Kidney (tissue), 14 donors: ENCODE measurements around the gene CAPZB. TPM values are rescaled to one million over a fixed set of nuclear protein-coding genes. Genes with fewer than 3 reads are reported as not detected.

Source experiments
- DNase-seq, 5 donors: peaks; one replicate each; pipeline ENCODE4 v3.0.0-alpha.2; 2013 to 2020
- FAIRE-seq: peaks from 2 replicates; lab custom pipeline; 2012; peaks lifted over from hg19 to GRCh38; lab: Jason Lieb, UNC
- H3K27ac ChIP-seq, 2 donors: one replicate each; pipeline ENCODE4 v1.7.0; 2013; ENCODE audit warnings: low read depth in 2 of 2, low read length in 2 of 2, inconsistent platforms in 1 of 2
- H3K27me3 ChIP-seq: one replicate; pipeline ENCODE4 v1.7.1; 2013; ENCODE audit warnings: low read length, inconsistent platforms; ENCODE audit not compliant: control insufficient read depth, insufficient read depth
- H3K36me3 ChIP-seq, 3 donors: one replicate each; pipeline versions ENCODE4 v1.7.0 to v1.7.1; 2013; ENCODE audit warnings: low read length in 3 of 3, control low read depth in 1 of 3, inconsistent platforms in 1 of 3; ENCODE audit not compliant: insufficient read depth in 3 of 3, control insufficient read depth in 2 of 3
- H3K4me1 ChIP-seq, 3 donors: one replicate each; pipeline versions ENCODE4 v1.7.0 to v1.7.1; 2013; ENCODE audit warnings: low read length in 3 of 3, inconsistent platforms in 1 of 3, low read depth in 1 of 3; ENCODE audit not compliant: control insufficient read depth in 2 of 3, insufficient read depth in 2 of 3
- H3K4me3 ChIP-seq, 3 donors: one replicate each; pipeline versions ENCODE4 v1.7.0 to v1.8.1; 2013; ENCODE audit warnings: low read length in 3 of 3, control low read depth in 1 of 3, inconsistent platforms in 1 of 3
- H3K9ac ChIP-seq, 3 donors: one replicate each; pipeline versions ENCODE4 v1.7.0 to v1.7.1; 2013; ENCODE audit warnings: low read length in 3 of 3, control low read depth in 1 of 3, inconsistent platforms in 1 of 3
- H3K9me3 ChIP-seq, 3 donors: one replicate each; pipeline versions ENCODE4 v1.7.0 to v1.7.1; 2013; ENCODE audit warnings: low read length in 3 of 3, control low read depth in 1 of 3, inconsistent platforms in 1 of 3; ENCODE audit not compliant: control insufficient read depth in 2 of 3, insufficient read depth in 1 of 3
- intact Hi-C: fragments of 100-400 bp; cut with DNase I; formaldehyde crosslinking; loops from one replicate; pipeline ENCODE4 v1.11.1; 2022
- polyA plus RNA-seq: library from polyadenylated mRNA; stranded (reverse); fragments of 350-450 nt; fragmentation: Illumina TruSeq; extraction: RNeasy Lipid Tissue Mini Kit (QIAGEN cat#74804); gene quantifications from one replicate; pipeline ENCODE4 v1.2.3, GENCODE V29; 2014; ENCODE audit warnings: low read depth, low replicate concordance; ENCODE audit not compliant: insufficient read depth
- total RNA-seq: library from RNA; stranded (reverse); fragmentation: NEBNext Ultra II Directional; extraction: Animal tissue kit (Norgen Biotek cat#: 25700); gene quantifications from one replicate; pipeline ENCODE4 v1.2.1, GENCODE V29; 2021
- TF ChIP-seq, protein P1 (sequence below): IDR thresholded peaks from 3 replicates; pipeline ENCODE4 v1.5.1; 2012; ENCODE audit warnings: mild to moderate bottlenecking, moderate library complexity, borderline replicate concordance; ENCODE audit not compliant: insufficient read depth; ENCODE audit errors: extremely low read depth
- donor health status: control.
- donor health status: control.
- donor health status: control.
- donor health status: control.
- donor health status: control.
- donor health status: DM: yes; HTN: yes; CAD: no.
- donor health status: Normal renal cell carcinoma (clear cell type).

The CAPZB gene
- total and polyA plus RNA-seq, 2 donors from 2014 or later: 253 to 265 TPM

DNA sequence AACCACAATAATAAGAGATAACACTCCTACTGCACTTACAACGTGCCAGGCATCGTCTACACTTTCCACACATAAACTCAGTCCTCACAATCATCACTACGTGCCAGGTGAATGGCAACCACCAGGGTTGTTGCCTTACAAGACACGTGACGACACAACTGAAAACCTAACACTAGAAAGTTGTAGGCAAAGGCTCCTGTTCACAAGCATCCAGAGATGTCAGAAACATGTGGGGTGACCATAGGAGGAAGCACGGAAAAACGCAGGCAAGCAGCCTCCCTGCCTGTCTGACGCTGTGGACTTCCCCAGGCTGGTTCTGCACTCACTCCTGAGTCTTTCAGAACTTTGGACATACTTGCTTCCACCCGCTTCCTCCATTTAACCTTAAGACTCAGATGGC, 7.0 kb downstream of the CAPZB start:
- H3K4me3 ChIP-seq: no peak overlapping the region
- FAIRE-seq (no peak), DNase-seq (no peak)
- H3K36me3 ChIP-seq: peaks cover 2 to 4% (median 3%) of the 10 kb centered on the region in 3 donors
- no peak overlapping the region for H3K9ac ChIP-seq
- peaks cover 0 to 43% (median 26%) of the 10 kb centered on the region in 3 donors for H3K4me1 ChIP-seq
- H3K27ac ChIP-seq: no peak overlapping the region
- no peaks in the 10 kb centered on the region for H3K9me3 ChIP-seq
- TF ChIP-seq, protein P1, sequence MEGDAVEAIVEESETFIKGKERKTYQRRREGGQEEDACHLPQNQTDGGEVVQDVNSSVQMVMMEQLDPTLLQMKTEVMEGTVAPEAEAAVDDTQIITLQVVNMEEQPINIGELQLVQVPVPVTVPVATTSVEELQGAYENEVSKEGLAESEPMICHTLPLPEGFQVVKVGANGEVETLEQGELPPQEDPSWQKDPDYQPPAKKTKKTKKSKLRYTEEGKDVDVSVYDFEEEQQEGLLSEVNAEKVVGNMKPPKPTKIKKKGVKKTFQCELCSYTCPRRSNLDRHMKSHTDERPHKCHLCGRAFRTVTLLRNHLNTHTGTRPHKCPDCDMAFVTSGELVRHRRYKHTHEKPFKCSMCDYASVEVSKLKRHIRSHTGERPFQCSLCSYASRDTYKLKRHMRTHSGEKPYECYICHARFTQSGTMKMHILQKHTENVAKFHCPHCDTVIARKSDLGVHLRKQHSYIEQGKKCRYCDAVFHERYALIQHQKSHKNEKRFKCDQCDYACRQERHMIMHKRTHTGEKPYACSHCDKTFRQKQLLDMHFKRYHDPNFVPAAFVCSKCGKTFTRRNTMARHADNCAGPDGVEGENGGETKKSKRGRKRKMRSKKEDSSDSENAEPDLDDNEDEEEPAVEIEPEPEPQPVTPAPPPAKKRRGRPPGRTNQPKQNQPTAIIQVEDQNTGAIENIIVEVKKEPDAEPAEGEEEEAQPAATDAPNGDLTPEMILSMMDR: no peak
- H3K27me3 ChIP-seq: no peaks in the 10 kb centered on the region
- intact Hi-C loops: no loop called here

GRCh38 chr1:19477284-19478249, 7.8 kb downstream of the CAPZB start:
- Histone ChIP-seq H3K4me1 (peaks cover 0 to 35% (median 22%) of the 10 kb centered on the region in 3 donors), H3K36me3 (peaks cover 0 to 4% (median under 1%) of the 10 kb centered on the region in 3 donors), H3K4me3 (no peak overlapping the region), H3K9ac (no peak overlapping the region), H3K27me3 (no peaks in the 10 kb centered on the region), H3K9me3 (no peaks in the 10 kb centered on the region), H3K27ac (peak overlapping the region in 1 of 2 donors; percentile 59)
- FAIRE-seq: no peak
- no peak for DNase-seq
- intact Hi-C loops: no loop called here
- TF ChIP-seq, protein P1: no peak

- DNase-seq (no peak), FAIRE-seq (no peak)
- intact Hi-C loops: no loop called here
- Histone ChIP-seq H3K27me3 (no peaks in the 10 kb centered on the region), H3K9me3 (no peaks in the 10 kb centered on the region), H3K27ac (peak overlapping the region in 1 of 2 donors; percentile 59), H3K36me3 (peaks cover 0 to 4% (median 0%) of the 10 kb centered on the region in 3 donors), H3K9ac (no peak overlapping the region), H3K4me3 (no peak overlapping the region), H3K4me1 (peaks cover 0 to 31% (median 19%) of the 10 kb centered on the region in 3 donors)
- TF ChIP-seq, protein P1: no peak
These were observed 8.7 kb downstream of the CAPZB start for GRCh38 chr1:19476450-19477190.
